Activated T-helper 1 cell treated with anti-CD3 and anti-CD28 coated beads, Interleukin-12 subunit alpha, Interleukin-12 subunit beta, Interleukin-2, Interleukin-4 antibody, amounts not matched to agents 30 ng/mL and 10 ng/mL and 1 ng/mL, durations not matched to agents 14 hours and 24 hours and 36 hours (primary cell): ENCODE measurements around the gene SGK2. TPM values are rescaled to one million over a fixed set of nuclear protein-coding genes. Genes with fewer than 3 reads are reported as not detected.
"Not testable (repeated sequence)": the region's sequence is repeated elsewhere in the genome, so short reads cannot be mapped to it uniquely, and the experiment has no call there.

Experiments
- DNase-seq: peaks from one replicate; pipeline ENCODE4 v3.0.0; 2021; ENCODE audit warnings: low spot score
- H3K27ac Mint-ChIP-seq: one replicate; pipeline ENCODE4 v1.8.0; 2021; ENCODE audit warnings: mild to moderate bottlenecking, mixed read lengths
- H3K27me3 Mint-ChIP-seq: one replicate; pipeline ENCODE4 v1.8.0; 2022; ENCODE audit warnings: mild to moderate bottlenecking, moderate library complexity, mixed read lengths; ENCODE audit not compliant: insufficient read depth
- H3K36me3 Mint-ChIP-seq: one replicate; pipeline ENCODE4 v1.8.0; 2021; ENCODE audit warnings: low read depth, mixed read lengths
- H3K4me1 Mint-ChIP-seq: one replicate; pipeline ENCODE4 v1.8.0; 2021; ENCODE audit warnings: low read depth, mixed read lengths
- H3K4me3 Mint-ChIP-seq: one replicate; pipeline ENCODE4 v1.8.0; 2021; ENCODE audit warnings: mild to moderate bottlenecking, moderate library complexity, mixed read lengths
- H3K9me3 Mint-ChIP-seq: one replicate; pipeline ENCODE4 v1.8.0; 2021; ENCODE audit warnings: mixed read lengths
- intact Hi-C: fragments of 100-400 bp; cut with micrococcal nuclease; formaldehyde crosslinking; loops from one replicate; pipeline ENCODE4 v1.15.1; 2024
- total RNA-seq: library from RNA; stranded (reverse); gene quantifications from 2 replicates; pipeline ENCODE4 v1.2.3, GENCODE V29; 2022

Gene SGK2
- total RNA-seq, 1 donor from 2014 or later = not detected

DNA sequence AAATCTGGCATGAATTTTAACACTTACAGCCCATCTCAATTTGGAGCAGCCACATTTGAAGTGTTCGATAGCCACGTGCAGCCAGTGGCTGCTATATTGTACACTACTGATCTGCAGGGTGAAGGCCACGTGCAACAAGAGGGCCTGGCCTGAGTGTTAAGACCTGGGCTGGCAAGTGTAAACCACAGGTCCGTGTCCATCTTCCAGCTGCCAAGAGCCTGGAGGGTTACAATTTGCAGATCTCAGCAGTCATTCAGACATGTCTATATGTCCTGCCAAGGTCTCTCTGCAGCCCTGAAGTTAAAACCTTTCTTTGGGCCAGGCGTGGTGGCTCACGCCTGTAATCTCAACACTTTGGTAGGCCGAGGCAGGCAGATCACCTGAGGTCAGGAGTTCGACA lies 14.1 kb downstream of the SGK2 start:
- Mint-ChIP-seq H3K27ac (no peak overlapping the region), H3K27me3 (no peaks in the 10 kb centered on the region), H3K36me3 (no peaks in the 10 kb centered on the region), H3K9me3 (no peaks in the 10 kb centered on the region), H3K4me1 (no peaks in the 10 kb centered on the region), H3K4me3 (no peak overlapping the region)
- DNase-seq = no peak
- intact Hi-C loops = no loop called here

DNA sequence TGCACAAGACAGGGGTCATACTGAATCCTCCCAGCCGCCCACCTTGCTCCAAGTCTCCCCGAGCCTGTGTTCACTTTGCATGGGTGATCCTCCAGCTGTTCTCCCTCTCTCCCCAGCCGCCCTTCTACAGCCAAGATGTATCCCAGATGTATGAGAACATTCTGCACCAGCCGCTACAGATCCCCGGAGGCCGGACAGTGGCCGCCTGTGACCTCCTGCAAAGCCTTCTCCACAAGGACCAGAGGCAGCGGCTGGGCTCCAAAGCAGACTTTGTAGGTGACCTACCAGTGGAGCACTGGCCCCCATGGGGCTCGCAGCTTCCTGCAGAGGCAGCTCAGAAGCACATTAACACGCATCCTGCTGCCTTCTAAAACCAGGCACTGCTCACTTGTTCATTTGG lies 17.3 kb downstream of the SGK2 start:
- Mint-ChIP-seq H3K27ac (no peak overlapping the region), H3K4me1 (no peaks in the 10 kb centered on the region), H3K36me3 (no peaks in the 10 kb centered on the region), H3K4me3 (no peak overlapping the region), H3K27me3 (peaks cover 3% of the 10 kb centered on the region), H3K9me3 (no peaks in the 10 kb centered on the region)
- no peak for DNase-seq
- intact Hi-C loops = no loop called here

DNA sequence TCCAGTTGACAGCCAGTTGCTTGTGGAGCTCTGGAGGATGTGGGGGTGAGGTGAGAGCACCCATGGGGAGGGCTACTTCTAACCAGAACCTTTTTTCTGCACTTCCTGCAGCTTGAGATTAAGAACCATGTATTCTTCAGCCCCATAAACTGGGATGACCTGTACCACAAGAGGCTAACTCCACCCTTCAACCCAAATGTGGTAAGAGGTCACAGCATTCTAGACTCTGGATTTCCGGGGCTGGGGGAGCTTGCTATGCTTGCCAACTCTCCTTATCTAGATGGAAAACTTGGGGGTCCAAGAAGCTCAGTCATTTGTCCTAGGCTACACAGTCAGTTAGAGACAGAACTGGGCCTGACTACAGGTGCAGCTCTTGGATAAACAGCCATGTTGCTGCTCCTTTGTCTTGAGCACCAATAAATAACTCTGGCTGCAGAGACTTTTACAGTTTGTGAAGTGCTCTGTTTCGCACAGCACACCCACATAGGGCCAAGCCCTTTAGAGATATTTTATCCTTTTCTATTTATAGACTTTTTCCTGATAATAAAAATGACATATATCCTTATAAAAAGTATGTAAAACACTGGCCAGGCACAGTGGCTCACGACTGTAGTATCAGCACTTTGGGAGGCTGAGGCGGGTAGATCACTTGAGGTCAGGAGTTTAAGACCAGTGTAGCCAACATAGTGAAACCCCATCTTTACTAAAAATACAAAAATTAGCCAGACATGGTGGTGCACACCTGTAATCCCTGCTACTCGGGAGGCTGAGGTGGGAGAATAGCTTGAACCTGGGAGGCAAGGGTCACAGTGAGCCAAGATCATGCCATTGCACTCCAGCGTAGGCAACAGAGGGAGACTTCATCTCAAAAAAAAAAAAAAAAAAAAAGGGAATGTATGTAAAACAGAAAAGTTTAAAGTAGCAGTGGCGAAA lies 21.3 kb downstream of the SGK2 start:
- peaks cover 6% of the 10 kb centered on the region for H3K27me3 Mint-ChIP-seq
- no peak for DNase-seq
- no peak overlapping the region for H3K4me3 Mint-ChIP-seq
- H3K4me1 Mint-ChIP-seq = no peaks in the 10 kb centered on the region
- H3K9me3 Mint-ChIP-seq = no peaks in the 10 kb centered on the region
- H3K27ac Mint-ChIP-seq = no peak overlapping the region
- intact Hi-C loops = no loop called here
- no peaks in the 10 kb centered on the region for H3K36me3 Mint-ChIP-seq

DNA sequence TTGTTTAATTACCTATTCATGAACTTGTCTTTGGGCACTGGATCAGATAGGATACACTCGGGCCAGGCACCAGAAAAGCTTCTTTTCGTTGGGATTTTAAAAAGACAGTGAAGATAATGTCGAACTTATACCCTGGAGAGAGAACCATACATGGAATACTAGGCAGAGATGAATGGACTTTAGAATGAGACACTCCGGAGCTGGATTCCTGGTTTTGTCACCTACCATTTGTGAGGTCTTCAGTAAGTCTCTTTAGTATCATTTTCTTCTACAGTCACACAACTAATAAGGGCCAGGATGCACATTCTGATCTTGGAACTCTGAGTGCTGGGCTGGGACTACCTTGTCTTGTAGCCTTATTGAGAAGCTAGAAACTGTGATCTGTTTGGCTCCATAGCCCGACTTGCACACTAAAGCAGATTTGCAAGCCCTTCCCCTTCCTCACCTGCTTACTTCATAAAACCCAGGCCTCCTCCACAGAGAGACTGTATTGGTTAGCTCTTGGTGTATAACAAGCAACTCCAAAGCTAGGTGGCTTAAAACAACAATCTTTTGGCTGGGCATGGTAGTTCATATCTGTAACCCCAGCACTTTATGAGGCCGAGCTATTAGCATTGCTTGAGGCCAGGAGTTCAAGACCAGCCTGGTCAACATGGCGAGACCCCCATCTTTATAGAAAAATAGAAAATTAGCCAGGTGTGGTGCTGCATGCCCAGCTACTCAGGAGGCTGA lies 24.5 kb downstream of the SGK2 start:
- Mint-ChIP-seq H3K4me1 (no peaks in the 10 kb centered on the region), H3K4me3 (no peak overlapping the region), H3K27me3 (peaks cover 6% of the 10 kb centered on the region), H3K9me3 (no peaks in the 10 kb centered on the region), H3K36me3 (no peaks in the 10 kb centered on the region), H3K27ac (no peak overlapping the region)
- intact Hi-C loops = no loop called here
- no peak for DNase-seq

DNA sequence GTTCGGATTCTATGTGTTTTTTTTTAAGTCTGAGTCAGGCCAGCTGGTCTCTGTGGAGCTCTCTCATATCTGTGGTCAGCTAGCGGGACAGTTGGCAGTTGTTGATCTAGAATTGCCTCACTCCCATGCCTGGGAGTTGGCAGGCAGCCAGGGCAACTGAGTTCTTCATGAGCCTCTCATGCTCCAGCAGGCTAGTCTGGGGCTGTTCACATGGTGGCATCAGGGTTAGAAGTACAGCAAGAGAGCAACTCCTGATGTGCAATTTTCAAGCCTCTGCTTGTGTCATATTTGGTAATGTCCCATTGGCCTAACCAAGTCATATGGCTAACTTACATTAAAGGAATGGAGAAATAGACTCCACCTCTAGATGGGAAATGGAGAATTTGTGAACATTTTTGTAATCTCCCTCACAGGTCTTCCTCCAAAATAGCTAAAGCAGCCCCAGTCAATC lies 25.2 kb downstream of the SGK2 start:
- Mint-ChIP-seq H3K27ac (no peak overlapping the region), H3K9me3 (no peaks in the 10 kb centered on the region), H3K36me3 (no peaks in the 10 kb centered on the region), H3K4me1 (no peaks in the 10 kb centered on the region), H3K4me3 (no peak overlapping the region), H3K27me3 (peaks cover 5% of the 10 kb centered on the region)
- DNase-seq = no peak
- intact Hi-C loops = no loop called here

DNA sequence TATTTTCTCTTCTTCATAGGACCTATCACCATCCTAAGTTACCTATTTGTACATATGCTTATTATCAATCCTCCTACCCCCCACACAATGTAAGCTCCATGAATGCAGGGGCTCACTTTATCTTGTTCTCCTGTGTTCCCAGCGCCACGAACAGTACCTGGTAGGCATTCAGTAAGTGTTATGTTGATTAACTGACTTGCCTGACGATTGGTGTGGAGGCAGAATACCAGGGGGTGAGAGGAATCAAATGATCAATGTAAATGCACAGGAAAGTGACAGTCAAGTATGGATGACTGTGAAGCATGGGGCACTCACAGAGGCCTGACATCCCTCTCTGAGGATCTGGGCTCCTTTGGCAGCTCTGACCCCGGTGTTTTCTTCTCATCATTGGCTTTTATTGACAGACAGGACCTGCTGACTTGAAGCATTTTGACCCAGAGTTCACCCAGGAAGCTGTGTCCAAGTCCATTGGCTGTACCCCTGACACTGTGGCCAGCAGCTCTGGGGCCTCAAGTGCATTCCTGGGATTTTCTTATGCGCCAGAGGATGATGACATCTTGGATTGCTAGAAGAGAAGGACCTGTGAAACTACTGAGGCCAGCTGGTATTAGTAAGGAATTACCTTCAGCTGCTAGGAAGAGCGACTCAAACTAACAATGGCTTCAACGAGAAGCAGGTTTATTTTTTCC lies 25.8 kb downstream of the SGK2 start:
- intact Hi-C loops = no loop called here

DNA sequence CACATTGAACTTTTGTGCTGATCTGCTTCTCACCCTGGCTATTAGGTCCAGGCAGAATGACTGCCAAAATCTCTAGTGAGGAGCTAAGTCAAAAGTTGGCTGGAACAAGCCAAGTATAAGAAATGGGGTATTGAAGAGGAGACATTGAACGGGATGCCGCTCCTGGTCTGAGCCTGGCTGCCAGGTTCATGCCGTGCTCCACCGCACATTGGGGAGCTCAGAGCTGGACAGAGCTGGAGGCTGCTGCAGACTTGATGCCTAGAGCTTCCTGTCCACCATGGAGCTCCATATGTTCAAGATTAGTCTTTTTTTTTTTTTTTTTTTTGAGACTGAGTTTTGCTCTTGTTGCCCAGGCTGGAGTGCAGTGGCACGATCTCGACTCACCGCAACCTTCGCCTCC lies 27.8 kb downstream of the SGK2 start:
- H3K36me3 Mint-ChIP-seq = no peaks in the 10 kb centered on the region
- peaks cover 16% of the 10 kb centered on the region for H3K4me1 Mint-ChIP-seq
- peaks cover 3% of the 10 kb centered on the region for H3K27me3 Mint-ChIP-seq
- no peak overlapping the region for H3K27ac Mint-ChIP-seq
- intact Hi-C loops = no loop called here
- no peak overlapping the region for H3K4me3 Mint-ChIP-seq
- H3K9me3 Mint-ChIP-seq = no peaks in the 10 kb centered on the region
- no peak for DNase-seq

More for the DNA sequence above, 25.8 kb downstream of the SGK2 start:
- Mint-ChIP-seq H3K9me3 (no peaks in the 10 kb centered on the region), H3K27ac (no peak overlapping the region), H3K4me1 (peaks cover under 1% of the 10 kb centered on the region), H3K36me3 (no peaks in the 10 kb centered on the region), H3K27me3 (peaks cover 3% of the 10 kb centered on the region), H3K4me3 (no peak overlapping the region)
- no peak for DNase-seq

DNA sequence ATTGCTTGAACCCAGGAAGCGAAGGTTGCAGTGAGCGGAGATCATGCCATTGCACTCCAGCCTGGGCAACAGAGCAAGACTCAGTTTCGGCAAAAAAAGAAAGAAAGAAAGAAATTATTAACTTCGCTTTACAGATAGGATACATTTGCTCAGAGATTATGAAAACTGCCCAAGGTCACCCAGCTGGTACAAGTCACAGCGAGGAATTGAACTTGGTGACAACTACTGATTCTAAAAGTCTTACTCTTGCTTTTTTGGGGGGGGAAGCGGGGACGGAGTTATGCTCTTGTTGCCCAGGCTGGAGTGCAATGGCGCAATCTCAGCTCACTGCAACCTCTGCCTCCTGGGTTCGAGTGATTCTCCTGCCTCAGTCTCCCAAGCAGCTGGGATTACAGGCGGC lies 29.7 kb downstream of the SGK2 start:
- intact Hi-C loops, H3K27ac Mint-ChIP-seq, H3K27me3 Mint-ChIP-seq: not testable (repeated sequence)

DNA sequence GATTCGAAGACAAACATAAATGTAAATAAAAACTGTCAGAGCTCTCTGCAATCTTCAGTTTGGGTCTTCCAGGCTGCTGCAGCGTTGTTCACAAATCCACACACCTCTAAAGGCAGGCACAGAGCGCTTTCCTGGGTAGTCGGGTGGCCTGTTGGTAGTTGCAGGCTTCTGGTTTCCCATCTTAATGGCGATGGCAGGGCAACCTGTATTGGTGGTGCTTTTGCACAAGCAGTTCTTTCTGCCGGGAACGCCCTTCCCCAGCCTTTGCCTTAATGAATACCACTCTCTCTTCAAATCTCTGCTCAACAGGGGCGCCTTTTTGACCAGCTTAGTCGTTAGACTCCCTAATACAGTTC lies 31.2 kb downstream of the SGK2 start:
- H3K9me3 Mint-ChIP-seq = no peaks in the 10 kb centered on the region
- DNase-seq = peak; percentile 2
- intact Hi-C loops = loop anchor here (1.0 to 10.0 kb wide), 11 partner anchors 76 to 935 kb away; partner anchors contain the start of genes FITM2, MYBL2, SERINC3 and SRSF6
- peak overlapping the region; percentile 91 for H3K4me3 Mint-ChIP-seq
- peaks cover 2% of the 10 kb centered on the region for H3K27me3 Mint-ChIP-seq
- H3K4me1 Mint-ChIP-seq = peaks cover 22% of the 10 kb centered on the region
- H3K36me3 Mint-ChIP-seq = peaks cover 8% of the 10 kb centered on the region
- H3K27ac Mint-ChIP-seq = peak overlapping the region; percentile 95

More for the DNA sequence above, 29.7 kb downstream of the SGK2 start:
- not testable (repeated sequence) for H3K36me3 Mint-ChIP-seq, DNase-seq, H3K9me3 Mint-ChIP-seq, H3K4me3 Mint-ChIP-seq
- peaks cover 16% of the 10 kb centered on the region for H3K4me1 Mint-ChIP-seq

DNA sequence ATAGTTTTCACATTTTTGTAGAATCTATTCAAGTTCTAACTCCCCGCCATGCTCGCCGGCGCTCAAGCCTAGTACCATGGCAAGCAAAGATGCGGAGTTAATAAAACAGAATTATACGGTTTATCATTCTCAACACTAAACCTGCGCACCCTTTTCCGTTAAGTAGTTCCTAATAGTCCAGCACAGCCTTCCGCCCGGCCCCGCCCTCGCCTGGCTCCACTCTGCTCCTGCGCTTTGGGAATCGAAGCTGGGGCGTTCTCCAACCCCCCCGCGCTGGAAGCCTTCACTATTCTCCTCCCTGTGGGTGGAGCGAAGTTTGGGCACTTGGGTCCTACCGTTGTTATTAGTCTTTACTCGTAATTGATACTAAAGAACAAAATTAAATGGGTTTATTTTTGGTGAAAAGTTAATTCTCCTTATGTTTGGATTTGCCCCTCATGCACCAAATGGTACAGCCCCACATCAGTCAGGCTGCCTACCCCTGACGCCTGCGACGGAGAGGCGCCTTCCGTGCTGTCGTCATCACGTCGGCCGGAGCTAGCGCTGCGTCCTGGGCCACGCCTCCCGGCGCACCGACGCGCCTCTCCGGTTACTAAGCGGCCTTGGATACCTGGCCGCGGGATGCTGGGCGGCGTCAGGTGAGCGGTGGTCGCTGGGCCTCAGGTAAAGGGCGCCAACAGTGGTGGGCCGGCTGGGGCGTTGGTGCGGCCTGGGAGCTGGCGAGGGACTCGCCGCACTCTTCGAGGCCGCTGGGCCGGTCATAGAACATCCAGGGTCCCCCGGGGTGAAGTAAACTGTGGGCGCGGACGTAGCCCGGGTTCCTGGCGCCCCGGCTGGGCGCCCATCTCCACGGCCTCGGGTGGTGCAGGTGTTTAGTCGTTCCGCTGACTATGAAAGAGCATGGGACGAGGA lies 31.8 kb downstream of the SGK2 start, which contains the start of gene IFT52:
Gene IFT52, plus strand, starts transcription at position 546 of the 912 bp plus-strand sequence. CDS start 3,762 bp downstream, outside the sequence.
- Mint-ChIP-seq H3K4me3 (peak within 1 kb of the TSS; percentile 91), H3K36me3 (peaks cover 8% of the 10 kb centered on the region), H3K9me3 (no peaks in the 10 kb centered on the region), H3K27me3 (peaks cover 2% of the 10 kb centered on the region), H3K4me1 (peaks cover 22% of the 10 kb centered on the region), H3K27ac (peak within 1 kb of the TSS; percentile 95)
- intact Hi-C loops = loop anchor here (1.0 to 10.0 kb wide), 12 partner anchors 76 to 934 kb away; partner anchors contain the start of genes FITM2, MYBL2, SERINC3 and SRSF6
- peak; percentile 85 for DNase-seq

DNA sequence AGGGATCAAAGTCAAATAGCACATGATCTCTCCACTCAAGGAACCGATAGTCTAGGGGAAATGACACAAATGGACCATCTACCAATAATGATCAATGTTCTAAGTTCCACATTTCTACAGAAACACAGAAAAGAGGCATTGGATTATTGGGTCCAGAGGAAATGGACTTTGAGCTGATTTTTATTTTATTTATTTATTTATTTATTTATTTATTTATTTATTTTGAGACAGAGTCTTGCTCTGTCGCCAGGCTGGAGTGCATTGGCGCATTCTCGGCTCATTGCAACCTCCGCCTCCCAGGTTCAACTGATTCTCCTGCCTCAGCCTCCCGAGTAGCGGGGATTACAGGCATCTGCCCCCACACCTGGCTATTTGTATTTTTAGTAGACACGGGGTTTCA lies 43.1 kb downstream of the SGK2 start:
- intact Hi-C loops, H3K36me3 Mint-ChIP-seq, H3K4me3 Mint-ChIP-seq, H3K27ac Mint-ChIP-seq, DNase-seq, H3K27me3 Mint-ChIP-seq, H3K9me3 Mint-ChIP-seq, H3K4me1 Mint-ChIP-seq: not testable (repeated sequence)

DNA sequence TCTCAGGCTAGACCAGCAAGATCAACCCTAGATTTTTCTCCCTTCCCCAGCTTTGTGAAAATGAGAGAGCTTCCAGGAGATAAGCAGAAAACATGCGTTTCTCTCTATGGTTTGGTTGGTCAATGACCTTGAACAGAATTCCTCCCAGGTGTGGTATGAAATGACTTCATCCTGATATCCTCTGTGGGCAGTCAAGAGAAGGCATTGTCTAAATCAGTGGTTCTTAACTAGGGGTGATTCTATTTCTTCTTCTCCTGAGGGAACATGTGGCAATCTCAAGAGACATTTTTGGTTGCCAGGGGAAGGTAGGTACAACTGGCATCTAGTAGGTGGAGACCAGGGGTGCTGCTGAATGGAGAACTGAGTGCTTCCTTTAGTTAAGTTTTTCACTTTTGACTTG lies 44.3 kb downstream of the SGK2 start:
- DNase-seq = no peak
- peaks cover 6% of the 10 kb centered on the region for H3K36me3 Mint-ChIP-seq
- no peaks in the 10 kb centered on the region for H3K9me3 Mint-ChIP-seq
- no peak overlapping the region for H3K4me3 Mint-ChIP-seq
- H3K27me3 Mint-ChIP-seq = no peaks in the 10 kb centered on the region
- intact Hi-C loops = no loop called here
- H3K4me1 Mint-ChIP-seq = no peaks in the 10 kb centered on the region
- H3K27ac Mint-ChIP-seq = no peak overlapping the region
